Mesendoderm (in vitro differentiated cells): ENCODE results near the gene ITGB4.

Source experiments
- DNase-seq: peaks from one replicate; pipeline ENCODE4 v3.0.0; 2013
- H2AK5ac ChIP-seq: 2 replicates; pipeline ENCODE4 v1.6.1; 2013; ENCODE audit warnings: low read length, inconsistent platforms
- H2BK120ac ChIP-seq: 2 replicates; pipeline ENCODE4 v1.6.1; 2013; ENCODE audit warnings: low read depth, mild to moderate bottlenecking, low read length, moderate library complexity, mixed read lengths
- H2BK15ac ChIP-seq: replicated peaks from 2 replicates; pipeline ENCODE4 v1.6.1; 2013; ENCODE audit warnings: low read depth, mild to moderate bottlenecking, moderate library complexity
- H2BK5ac ChIP-seq: 2 replicates; pipeline ENCODE4 v1.6.1; 2013; ENCODE audit warnings: low read length, inconsistent platforms
- H3K18ac ChIP-seq: 2 replicates; pipeline ENCODE4 v1.6.1; 2013; ENCODE audit warnings: mild to moderate bottlenecking, low read length, mixed read lengths
- H3K23ac ChIP-seq: one replicate; pipeline ENCODE4 v1.6.1; 2013; ENCODE audit warnings: low read length
- H3K27ac ChIP-seq: 2 replicates; pipeline ENCODE4 v1.5.1; 2013; ENCODE audit warnings: low read depth, mild to moderate bottlenecking, inconsistent platforms, low read length, moderate library complexity
- H3K27me3 ChIP-seq: 2 replicates; pipeline ENCODE4 v1.6.1; 2013; ENCODE audit warnings: low read length, control low read depth, mild to moderate bottlenecking, inconsistent platforms; ENCODE audit not compliant: insufficient read depth, poor library complexity
- H3K36me3 ChIP-seq: 2 replicates; pipeline ENCODE4 v1.6.1; 2013; ENCODE audit warnings: low read length, inconsistent platforms; ENCODE audit not compliant: control insufficient read depth, insufficient read depth
- H3K4ac ChIP-seq: one replicate; pipeline ENCODE4 v1.6.1; 2013; ENCODE audit warnings: low read depth, mild to moderate bottlenecking, low read length, moderate library complexity
- H3K4me1 ChIP-seq: 2 replicates; pipeline ENCODE4 v1.6.1; 2013; ENCODE audit warnings: low read depth, low read length, inconsistent platforms; ENCODE audit not compliant: control insufficient read depth
- H3K4me2 ChIP-seq: 2 replicates; pipeline ENCODE4 v1.6.1; 2013; ENCODE audit warnings: low read length
- H3K4me3 ChIP-seq: 2 replicates; pipeline ENCODE4 v1.5.1; 2013; ENCODE audit warnings: mild to moderate bottlenecking, low read length
- H3K56ac ChIP-seq: one replicate; pipeline ENCODE4 v1.6.1; 2013; ENCODE audit warnings: low read length
- H3K79me1 ChIP-seq: 2 replicates; pipeline ENCODE4 v1.6.1; 2013; ENCODE audit warnings: low read length, inconsistent platforms
- H3K79me2 ChIP-seq: 2 replicates; pipeline ENCODE4 v1.6.1; 2013; ENCODE audit warnings: mild to moderate bottlenecking, low read length; ENCODE audit not compliant: control insufficient read depth, insufficient read depth
- H3K9ac ChIP-seq: 2 replicates; pipeline ENCODE4 v1.6.1; 2013; ENCODE audit warnings: low read length, inconsistent platforms
- H4K5ac ChIP-seq: one replicate; pipeline ENCODE4 v1.6.1; 2013; ENCODE audit warnings: low read length
- H4K8ac ChIP-seq: one replicate; pipeline ENCODE4 v1.6.1; 2013; ENCODE audit warnings: low read depth, mild to moderate bottlenecking, control low read depth, low read length, moderate library complexity
- WGBS: extraction: QIAGEN DNeasy Blood & Tissue Kit; methylation state at CpG from one replicate; pipeline ENCODE4 v1.1.7; 2013; ENCODE audit warnings: low lambda C conversion rate, missing lambda C conversion rate; ENCODE audit not compliant: insufficient coverage; ENCODE audit errors: extremely low coverage; 5-methylcytosine and 5-hydroxymethylcytosine counted together

Gene ITGB4

GRCh38 chr17:75739174-75739573 lies 17.9 kb downstream of the ITGB4 start:
- Histone ChIP-seq H3K79me1 (no peaks in the 10 kb centered on the region), H3K56ac (no peak overlapping the region), H4K5ac (no peak overlapping the region), H4K8ac (no peak overlapping the region), H2BK15ac (no peak overlapping the region), H3K4me3 (no peak overlapping the region), H2BK5ac (no peak overlapping the region), H3K79me2 (no peaks in the 10 kb centered on the region), H3K18ac (no peak overlapping the region), H3K36me3 (no peaks in the 10 kb centered on the region), H3K23ac (no peak overlapping the region), H3K4me2 (no peak overlapping the region), H3K27me3 (no peaks in the 10 kb centered on the region), H3K9ac (no peak overlapping the region), H2BK120ac (no peak overlapping the region), H2AK5ac (no peak overlapping the region), H3K4me1 (no peaks in the 10 kb centered on the region), H3K4ac (no peak overlapping the region), H3K27ac (no peak overlapping the region)
- no CpG with 5 or more reads among the region's 7 CpGs for whole genome bisulfite sequencing
- no peak for DNase-seq

GRCh38 chr17:75739801-75740200 lies 18.5 kb downstream of the ITGB4 start:
- WGBS, result no CpG with 5 or more reads among the region's 14 CpGs
- no peak overlapping the region for H3K4ac ChIP-seq
- no peaks in the 10 kb centered on the region for H3K4me1 ChIP-seq
- H3K18ac ChIP-seq, result no peak overlapping the region
- no peak overlapping the region for H3K56ac ChIP-seq
- H2BK120ac ChIP-seq, result no peak overlapping the region
- H4K8ac ChIP-seq, result no peak overlapping the region
- no peak for DNase-seq
- no peak overlapping the region for H2BK15ac ChIP-seq
- H3K4me2 ChIP-seq, result no peak overlapping the region
- H3K9ac ChIP-seq, result no peak overlapping the region
- no peak overlapping the region for H3K27ac ChIP-seq
- H3K27me3 ChIP-seq, result no peaks in the 10 kb centered on the region
- H3K79me2 ChIP-seq, result no peaks in the 10 kb centered on the region
- no peak overlapping the region for H3K23ac ChIP-seq
- no peak overlapping the region for H2BK5ac ChIP-seq
- no peaks in the 10 kb centered on the region for H3K79me1 ChIP-seq
- H2AK5ac ChIP-seq, result no peak overlapping the region
- H3K36me3 ChIP-seq, result no peaks in the 10 kb centered on the region
- no peak overlapping the region for H4K5ac ChIP-seq
- H3K4me3 ChIP-seq, result no peak overlapping the region

- Histone ChIP-seq H3K79me1 (no peaks in the 10 kb centered on the region), H4K5ac (no peak overlapping the region), H3K36me3 (no peaks in the 10 kb centered on the region), H3K4me2 (no peak overlapping the region), H2BK15ac (no peak overlapping the region), H3K18ac (no peak overlapping the region), H2BK120ac (no peak overlapping the region), H2BK5ac (no peak overlapping the region), H3K23ac (no peak overlapping the region), H3K27me3 (no peaks in the 10 kb centered on the region), H3K4me1 (no peaks in the 10 kb centered on the region), H2AK5ac (no peak overlapping the region), H3K4me3 (no peak overlapping the region), H4K8ac (no peak overlapping the region), H3K9ac (no peak overlapping the region), H3K56ac (no peak overlapping the region), H3K79me2 (no peaks in the 10 kb centered on the region), H3K27ac (no peak overlapping the region), H3K4ac (no peak overlapping the region)
- WGBS, result no CpG with 5 or more reads among the region's 17 CpGs
- no peak for DNase-seq
Measured at GRCh38 chr17:75740215-75740614, 19.0 kb downstream of the ITGB4 start.

GRCh38 chr17:75740631-75741077 lies 19.4 kb downstream of the ITGB4 start:
- Histone ChIP-seq H3K4ac (no peak overlapping the region), H3K18ac (no peak overlapping the region), H4K8ac (no peak overlapping the region), H3K79me2 (no peaks in the 10 kb centered on the region), H2BK5ac (no peak overlapping the region), H2BK120ac (no peak overlapping the region), H3K4me1 (no peaks in the 10 kb centered on the region), H3K36me3 (no peaks in the 10 kb centered on the region), H3K9ac (no peak overlapping the region), H4K5ac (no peak overlapping the region), H3K56ac (no peak overlapping the region), H3K27ac (no peak overlapping the region), H3K4me3 (no peak overlapping the region), H3K23ac (no peak overlapping the region), H3K79me1 (no peaks in the 10 kb centered on the region), H2BK15ac (no peak overlapping the region), H3K27me3 (no peaks in the 10 kb centered on the region), H2AK5ac (no peak overlapping the region), H3K4me2 (no peak overlapping the region)
- WGBS, result no CpG with 5 or more reads among the region's 17 CpGs
- DNase-seq, result no peak

GRCh38 chr17:75742337-75742736 lies 21.1 kb downstream of the ITGB4 start:
- no CpG with 5 or more reads among the region's 25 CpGs for WGBS
- Histone ChIP-seq H3K56ac (no peak overlapping the region), H3K23ac (no peak overlapping the region), H3K9ac (no peak overlapping the region), H2AK5ac (no peak overlapping the region), H3K79me1 (no peaks in the 10 kb centered on the region), H3K27me3 (no peaks in the 10 kb centered on the region), H3K4ac (no peak overlapping the region), H3K36me3 (no peaks in the 10 kb centered on the region), H4K8ac (no peak overlapping the region), H3K4me2 (no peak overlapping the region), H2BK15ac (no peak overlapping the region), H3K18ac (no peak overlapping the region), H3K27ac (no peak overlapping the region), H2BK5ac (no peak overlapping the region), H2BK120ac (no peak overlapping the region), H4K5ac (no peak overlapping the region), H3K4me3 (no peak overlapping the region), H3K4me1 (no peaks in the 10 kb centered on the region), H3K79me2 (no peaks in the 10 kb centered on the region)
- DNase-seq, result no peak

- DNase-seq, result no peak
- H3K18ac ChIP-seq, result no peak overlapping the region
- H4K8ac ChIP-seq, result no peak overlapping the region
- no peaks in the 10 kb centered on the region for H3K79me2 ChIP-seq
- no peak overlapping the region for H3K56ac ChIP-seq
- no peak overlapping the region for H3K27ac ChIP-seq
- H4K5ac ChIP-seq, result no peak overlapping the region
- H3K4ac ChIP-seq, result no peak overlapping the region
- H2BK15ac ChIP-seq, result no peak overlapping the region
- no CpG with 5 or more reads among the region's 25 CpGs for WGBS
- H3K4me3 ChIP-seq, result no peak overlapping the region
- no peak overlapping the region for H3K4me2 ChIP-seq
- H3K79me1 ChIP-seq, result no peaks in the 10 kb centered on the region
- H2BK120ac ChIP-seq, result no peak overlapping the region
- H3K27me3 ChIP-seq, result no peaks in the 10 kb centered on the region
- H3K4me1 ChIP-seq, result no peaks in the 10 kb centered on the region
- H3K9ac ChIP-seq, result no peak overlapping the region
- H2AK5ac ChIP-seq, result no peak overlapping the region
- H3K36me3 ChIP-seq, result no peaks in the 10 kb centered on the region
- H2BK5ac ChIP-seq, result no peak overlapping the region
- H3K23ac ChIP-seq, result no peak overlapping the region
Measured at GRCh38 chr17:75743625-75744206, 22.5 kb downstream of the ITGB4 start.
